RPMI8226 (cell line): ENCODE data around the gene GID8.

ENCODE experiments used
- DNase-seq: peaks from one replicate; pipeline ENCODE4 v3.0.0-alpha.2; 2015

The GID8 gene

GRCh38 chr20:62923669-62924441 lies 14.1 kb upstream of the GID8 start:
- DNase-seq, result no peak

- DNase-seq, result peak; percentile 39
Observed at GRCh38 chr20:62924442-62925075, 13.4 kb upstream of the GID8 start.

DNA sequence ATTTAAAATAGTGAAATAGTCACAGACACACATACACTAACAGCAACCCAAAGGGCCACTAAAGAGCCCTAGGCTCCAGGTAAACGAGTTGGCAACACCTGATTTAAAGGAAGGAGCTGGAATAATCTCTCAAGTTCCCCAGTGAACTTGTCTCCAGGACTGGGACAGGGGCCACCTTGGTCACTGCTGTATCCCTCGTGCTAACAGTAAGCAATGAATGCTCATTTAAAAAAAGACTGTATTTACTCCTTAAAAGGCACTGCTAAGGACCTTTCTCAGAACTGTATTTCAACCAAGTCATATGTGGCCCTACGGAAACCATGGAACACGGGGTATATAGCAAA lies 12.9 kb upstream of the GID8 start:
- no peak for DNase-seq

GRCh38 chr20:62925420-62926228 lies 12.3 kb upstream of the GID8 start:
- peak; percentile 51 for DNase-seq

- DNase-seq, result peak; percentile 93
Observed at GRCh38 chr20:62926229-62927127, 11.5 kb upstream of the GID8 start, which contains the start of gene DIDO1. DIDO1 (minus strand) TSS chr20:62926505.

DNA sequence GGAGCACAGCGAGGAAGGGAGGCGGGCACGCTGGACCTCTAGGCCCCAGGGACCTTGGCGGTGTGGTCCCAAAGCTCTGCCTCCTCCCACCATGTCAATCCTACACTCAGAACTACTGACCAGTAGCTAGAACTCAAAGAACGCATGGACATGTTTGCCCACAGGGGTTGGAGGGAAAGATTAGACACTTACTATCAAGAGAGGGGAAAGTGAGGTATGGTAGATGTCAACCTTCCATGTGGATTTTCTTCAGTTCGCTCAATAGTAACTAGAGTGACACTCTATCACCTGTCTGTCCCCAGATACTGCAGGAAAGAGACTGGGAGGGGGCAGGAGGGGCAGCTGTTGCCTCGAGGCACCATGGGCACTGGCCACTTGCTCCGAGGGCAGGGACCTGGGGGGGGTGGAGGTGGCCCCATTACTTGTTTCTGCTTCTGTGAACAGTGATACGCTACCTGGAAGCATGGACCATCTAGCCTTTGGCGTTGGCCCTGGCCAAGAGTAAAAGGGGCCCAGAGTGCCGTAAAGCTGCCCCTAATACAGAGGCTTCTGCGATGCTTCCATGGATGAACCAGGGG lies 10.7 kb upstream of the GID8 start:
- no peak for DNase-seq

GRCh38 chr20:62928246-62928939 lies 9.6 kb upstream of the GID8 start:
- no peak for DNase-seq

DNA sequence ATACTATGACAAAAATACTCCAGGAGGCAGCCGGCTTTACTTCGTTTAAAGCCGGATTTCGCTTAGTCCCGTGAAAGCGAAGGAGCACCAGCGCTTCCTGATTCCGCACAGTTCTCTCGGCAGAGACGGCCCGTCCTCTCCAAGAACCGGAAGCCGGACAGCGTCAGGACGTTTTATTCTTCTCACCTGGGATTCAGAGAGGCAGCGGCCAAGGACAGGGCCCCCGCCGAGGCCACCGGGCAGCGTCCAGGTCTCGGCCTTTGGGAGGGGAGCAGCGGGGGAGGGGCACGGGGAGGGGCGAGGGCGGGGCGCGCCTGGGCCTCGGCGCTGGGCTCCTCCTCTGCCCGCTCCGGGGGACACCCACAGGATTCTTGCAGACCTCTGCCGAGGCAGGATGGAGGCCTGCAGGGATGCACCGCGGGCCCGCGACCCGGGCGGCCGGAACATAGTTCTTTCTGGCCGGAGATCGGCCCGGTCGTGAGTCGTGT lies 8.9 kb upstream of the GID8 start:
- DNase-seq, result no peak

DNA sequence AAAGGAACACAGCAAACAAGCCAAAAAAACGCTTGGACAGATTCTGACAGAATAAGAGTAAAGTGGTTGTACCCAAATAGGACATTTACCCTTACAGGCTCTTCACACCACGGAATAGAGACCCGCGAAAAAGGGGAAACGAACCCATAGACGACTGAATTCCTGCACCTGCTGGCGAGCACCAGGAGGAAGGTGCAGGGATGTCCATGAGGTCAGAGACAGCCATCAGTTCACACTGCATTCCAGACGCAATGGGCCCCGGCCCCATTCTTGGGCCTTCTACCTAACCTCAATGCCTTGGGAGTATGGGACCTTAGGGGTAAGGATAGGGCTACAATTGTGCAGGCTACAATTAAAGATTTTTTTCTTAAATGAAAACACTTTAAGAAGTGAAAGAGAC lies 6.5 kb upstream of the GID8 start:
- DNase-seq, result no peak

GRCh38 chr20:62933966-62934365 lies 4.0 kb upstream of the GID8 start:
- DNase-seq, result no peak

DNA sequence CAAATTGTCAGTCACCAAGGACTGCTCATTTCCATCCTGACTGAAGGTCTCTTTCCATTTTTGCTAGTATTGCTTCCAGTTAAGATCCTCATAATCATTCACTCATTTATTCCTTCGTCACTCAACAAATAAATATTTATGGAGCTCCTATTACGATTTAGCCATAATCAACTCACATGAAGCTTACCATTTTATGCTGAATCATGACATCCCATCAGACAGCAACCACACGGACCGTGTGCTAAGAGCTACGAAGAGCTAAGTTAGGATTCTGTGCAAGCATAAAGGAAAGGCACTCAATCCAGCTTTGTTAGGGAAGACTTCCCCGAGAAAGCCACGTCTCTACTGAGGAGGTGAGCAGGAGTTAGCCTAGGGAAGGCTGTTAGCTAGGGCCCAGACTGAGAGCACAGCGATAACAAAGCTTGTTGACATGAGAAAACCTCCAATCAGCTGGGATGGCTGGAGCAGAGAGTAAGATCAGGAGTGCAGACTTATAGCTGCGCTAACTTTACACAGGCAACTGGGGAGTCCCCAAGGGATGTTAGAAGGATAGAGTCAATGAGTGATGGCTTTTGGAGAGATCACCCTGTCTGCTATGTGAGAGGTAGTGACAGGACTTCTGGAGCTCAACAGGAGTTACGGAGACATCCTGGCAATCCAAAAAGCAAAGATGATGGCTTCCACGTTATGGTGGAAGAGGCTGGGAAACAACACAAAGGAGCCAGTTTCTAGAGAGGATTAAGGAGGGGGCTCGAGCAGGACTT lies 2.6 kb upstream of the GID8 start:
- no peak for DNase-seq

- DNase-seq, result no peak
Observed at GRCh38 chr20:62935968-62936585, 1.9 kb upstream of the GID8 start.

GRCh38 chr20:62937268-62938104 lies 461 bp upstream of the GID8 start:
- peak; percentile 98 for DNase-seq

DNA sequence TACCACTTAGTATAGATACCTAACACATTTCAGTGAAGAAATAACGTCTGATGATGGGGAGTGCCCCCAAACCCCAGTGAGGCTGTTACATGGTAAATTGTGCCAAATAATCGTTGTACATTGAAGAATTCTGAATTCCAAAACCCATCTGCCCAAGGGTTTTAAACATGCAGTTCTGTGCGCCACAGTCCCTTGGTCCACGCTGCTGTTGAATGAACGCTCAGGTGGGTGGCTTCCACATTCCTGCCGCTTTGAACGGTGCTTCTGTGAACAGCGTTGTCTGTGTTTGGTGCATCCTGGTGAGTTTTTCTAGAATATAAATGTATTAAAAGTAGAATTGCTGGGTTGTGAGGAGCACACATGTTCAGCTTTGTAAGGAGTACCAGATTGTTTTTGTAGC lies 2.9 kb downstream of the GID8 start:
- DNase-seq, result no peak

DNA sequence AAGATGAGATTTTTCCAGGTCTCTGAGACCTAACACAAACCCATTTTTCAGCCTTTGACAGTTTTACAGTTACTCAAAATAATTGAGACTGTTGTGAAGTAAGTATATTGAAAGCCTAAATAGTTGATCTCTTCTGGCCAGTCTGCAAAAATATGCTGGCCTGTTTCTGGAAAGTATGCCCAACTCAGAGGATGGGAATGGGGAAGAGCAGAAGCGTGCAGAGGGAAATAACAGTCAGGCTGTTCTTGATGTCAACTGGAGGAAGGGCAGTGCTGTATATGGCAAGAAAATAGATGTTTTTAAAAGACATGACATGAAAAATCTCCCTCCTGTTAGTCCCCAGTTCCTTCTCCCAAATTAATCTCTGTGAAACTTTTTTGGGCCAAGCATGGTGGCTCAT lies 3.8 kb downstream of the GID8 start:
- no peak for DNase-seq

- no peak for DNase-seq
Observed at GRCh38 chr20:62942456-62942855, 4.5 kb downstream of the GID8 start.

DNA sequence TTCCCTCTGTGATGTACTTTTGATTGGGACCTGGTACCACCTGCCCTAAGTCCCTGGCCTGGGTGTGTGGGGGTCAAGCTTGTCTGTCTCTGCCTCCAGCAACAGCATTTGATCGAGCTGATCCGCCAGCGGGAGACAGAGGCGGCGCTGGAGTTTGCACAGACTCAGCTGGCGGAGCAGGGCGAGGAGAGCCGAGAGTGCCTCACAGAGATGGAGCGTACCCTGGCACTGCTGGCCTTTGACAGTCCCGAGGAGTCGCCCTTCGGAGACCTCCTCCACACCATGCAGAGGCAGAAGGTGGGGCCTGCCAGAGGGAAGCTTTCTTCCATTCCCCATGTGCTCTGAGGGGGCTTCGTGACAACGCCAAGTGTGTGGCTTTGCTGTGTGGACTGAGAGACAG lies 5.4 kb downstream of the GID8 start:
- no peak for DNase-seq

- DNase-seq, result no peak
Observed at GRCh38 chr20:62944184-62944583, 6.2 kb downstream of the GID8 start.

DNA sequence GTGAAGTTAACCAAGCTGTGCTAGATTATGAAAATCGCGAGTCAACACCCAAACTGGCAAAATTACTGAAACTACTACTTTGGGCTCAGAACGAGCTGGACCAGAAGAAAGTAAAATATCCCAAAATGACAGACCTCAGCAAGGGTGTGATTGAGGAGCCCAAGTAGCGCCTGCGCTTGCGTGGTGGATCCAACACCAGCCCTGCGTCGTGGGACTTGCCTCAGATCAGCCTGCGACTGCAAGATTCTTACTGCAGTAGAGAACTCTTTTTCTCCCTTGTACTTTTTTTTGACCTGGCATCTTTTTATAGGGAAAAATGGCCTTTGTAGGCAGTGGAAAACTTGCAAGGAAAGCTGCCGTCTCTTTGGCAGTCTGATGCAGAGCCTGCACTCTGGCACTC lies 6.8 kb downstream of the GID8 start:
- no peak for DNase-seq
